ENCODE measurements around the gene CDH2. TPM values are rescaled to one million over a fixed set of nuclear protein-coding genes. Genes with fewer than 3 reads are reported as not detected.

Gene CDH2
- total and polyA plus RNA-seq, 2 donors (not counting 1 experiment from before 2014, with no cell fraction given) = 2.0 to 15.3 TPM

DNA sequence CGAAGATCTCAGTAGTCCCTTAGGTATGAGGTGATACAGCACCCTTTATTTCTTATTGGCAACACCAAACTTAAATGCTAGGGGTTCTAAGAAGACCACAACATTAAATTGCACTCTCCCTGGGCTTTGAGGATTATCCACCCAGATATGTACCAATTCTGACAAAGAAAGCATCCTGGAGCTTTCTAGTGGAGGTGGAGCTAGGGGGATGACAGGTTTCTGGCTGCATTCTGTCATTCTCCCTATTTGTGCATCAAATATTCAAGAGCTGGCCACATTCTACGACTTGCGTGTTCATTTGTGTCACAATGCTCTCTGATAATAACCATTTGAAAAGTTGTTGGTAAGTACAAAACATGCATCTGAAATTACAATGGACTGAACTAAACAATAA is 111.1 kb downstream of the CDH2 start:
- Histone ChIP-seq H3K4me2 (ENCODE audit: extremely low read depth, insufficient read depth, low read length) (no peak overlapping the region), H3K9me3 (ENCODE audit: control insufficient read depth, insufficient read depth, low read depth, low read length) (no peaks in the 10 kb centered on the region), H3K27me3 (ENCODE audit: control insufficient read depth, insufficient read depth, low read length) (no peaks in the 10 kb centered on the region), H3K4me3 (replicated peaks in 1 of 4; ENCODE audit: control extremely low read depth in 1 of 4, insufficient read depth in 1 of 4, low read depth in 3 of 4, low read length in 4 of 4) (no peak overlapping the region), H3K79me2 (ENCODE audit: control insufficient read depth, insufficient read depth, low read length) (no peaks in the 10 kb centered on the region), H3K9ac (ENCODE audit: insufficient read depth, low read length) (no peak overlapping the region), H3K36me3 (ENCODE audit: control insufficient read depth, insufficient read depth, low read length) (no peaks in the 10 kb centered on the region), H3K27ac (ENCODE audit: insufficient read depth, low read length) (no peak overlapping the region), H2AFZ (ENCODE audit: low read length) (no peak overlapping the region), H3K4me1 (ENCODE audit: control insufficient read depth, extremely low read depth, insufficient read depth, low read length) (peaks cover 8% of the 10 kb centered on the region), H4K20me1 (ENCODE audit: control insufficient read depth, extremely low read depth, insufficient read depth, low read length) (no peaks in the 10 kb centered on the region)
- no peak for TF ChIP-seq EZH2 (IDR thresholded peaks at IDR 0.05; ENCODE audit: low read length, missing control alignments)
- TF ChIP-seq CTCF (conservative IDR thresholded peaks at IDR 0.05 in 1 of 2, IDR thresholded peaks at IDR 0.05 in 1 of 2; ENCODE audit: low read depth in 1 of 2, low read length in 2 of 2) = no peak
- DNase-seq (ENCODE audit: low read depth in 2 of 2) = no peak

- H3K4me2 ChIP-seq (ENCODE audit: extremely low read depth, insufficient read depth, low read length) = no peak overlapping the region
- no peaks in the 10 kb centered on the region for H3K27me3 ChIP-seq (ENCODE audit: control insufficient read depth, insufficient read depth, low read length)
- H3K36me3 ChIP-seq (ENCODE audit: control insufficient read depth, insufficient read depth, low read length) = no peaks in the 10 kb centered on the region
- DNase-seq (ENCODE audit: low read depth in 2 of 2) = peak; percentile 44 to 99
- no peaks in the 10 kb centered on the region for H3K79me2 ChIP-seq (ENCODE audit: control insufficient read depth, insufficient read depth, low read length)
- H3K27ac ChIP-seq (ENCODE audit: insufficient read depth, low read length) = peak overlapping the region; percentile 10
- no peak overlapping the region for H3K4me3 ChIP-seq (replicated peaks in 1 of 4; ENCODE audit: control extremely low read depth in 1 of 4, insufficient read depth in 1 of 4, low read depth in 3 of 4, low read length in 4 of 4)
- TF ChIP-seq CTCF (conservative IDR thresholded peaks at IDR 0.05 in 1 of 2, IDR thresholded peaks at IDR 0.05 in 1 of 2; ENCODE audit: low read depth in 1 of 2, low read length in 2 of 2) = no peak
- no peak for TF ChIP-seq EZH2 (IDR thresholded peaks at IDR 0.05; ENCODE audit: low read length, missing control alignments)
- no peak overlapping the region for H2AFZ ChIP-seq (ENCODE audit: low read length)
- no peaks in the 10 kb centered on the region for H4K20me1 ChIP-seq (ENCODE audit: control insufficient read depth, extremely low read depth, insufficient read depth, low read length)
- peaks cover 8% of the 10 kb centered on the region for H3K4me1 ChIP-seq (ENCODE audit: control insufficient read depth, extremely low read depth, insufficient read depth, low read length)
- H3K9ac ChIP-seq (ENCODE audit: insufficient read depth, low read length) = no peak overlapping the region
- no peaks in the 10 kb centered on the region for H3K9me3 ChIP-seq (ENCODE audit: control insufficient read depth, insufficient read depth, low read depth, low read length)
Observed at GRCh38 chr18:28065031-28065792, 111.7 kb downstream of the CDH2 start.

DNA sequence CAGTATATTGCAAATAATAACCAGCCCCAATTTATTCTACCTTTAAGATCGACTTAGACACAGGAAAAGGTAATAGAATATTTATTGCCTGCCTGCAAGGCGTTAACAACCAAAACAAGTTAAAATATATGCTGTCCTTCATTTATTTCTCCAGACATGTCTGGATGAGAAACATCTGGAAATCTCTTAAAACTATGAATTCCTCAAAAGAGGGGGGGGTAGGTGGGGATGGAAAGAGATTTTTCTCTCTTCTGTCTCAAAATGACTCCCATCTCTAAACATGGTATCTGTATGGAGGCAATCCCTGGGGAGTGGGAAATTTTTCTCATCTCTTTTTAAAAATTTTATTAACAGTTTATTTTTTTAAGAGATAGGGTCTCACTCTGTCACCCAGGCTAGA is 113.0 kb downstream of the CDH2 start:
- no peak overlapping the region for H3K4me2 ChIP-seq (ENCODE audit: extremely low read depth, insufficient read depth, low read length)
- H3K4me1 ChIP-seq (ENCODE audit: control insufficient read depth, extremely low read depth, insufficient read depth, low read length) = peaks cover 8% of the 10 kb centered on the region
- DNase-seq (ENCODE audit: low read depth in 2 of 2) = no peak

More for the DNA sequence above, 113.0 kb downstream of the CDH2 start:
- Histone ChIP-seq H3K27me3 (ENCODE audit: control insufficient read depth, insufficient read depth, low read length) (no peaks in the 10 kb centered on the region), H3K36me3 (ENCODE audit: control insufficient read depth, insufficient read depth, low read length) (no peaks in the 10 kb centered on the region), H3K79me2 (ENCODE audit: control insufficient read depth, insufficient read depth, low read length) (no peaks in the 10 kb centered on the region), H4K20me1 (ENCODE audit: control insufficient read depth, extremely low read depth, insufficient read depth, low read length) (no peaks in the 10 kb centered on the region), H3K9ac (ENCODE audit: insufficient read depth, low read length) (no peak overlapping the region), H3K27ac (ENCODE audit: insufficient read depth, low read length) (no peak overlapping the region), H3K4me3 (replicated peaks in 1 of 4; ENCODE audit: control extremely low read depth in 1 of 4, insufficient read depth in 1 of 4, low read depth in 3 of 4, low read length in 4 of 4) (no peak overlapping the region), H3K9me3 (ENCODE audit: control insufficient read depth, insufficient read depth, low read depth, low read length) (no peaks in the 10 kb centered on the region), H2AFZ (ENCODE audit: low read length) (no peak overlapping the region)
- TF ChIP-seq EZH2 (IDR thresholded peaks at IDR 0.05; ENCODE audit: low read length, missing control alignments) (no peak), CTCF (conservative IDR thresholded peaks at IDR 0.05 in 1 of 2, IDR thresholded peaks at IDR 0.05 in 1 of 2; ENCODE audit: low read depth in 1 of 2, low read length in 2 of 2) (no peak)
